Esophagus mucosa (tissue), 1 donor: ENCODE measurements around the gene TMEM135. TPM values are rescaled to one million over a fixed set of nuclear protein-coding genes. Genes with fewer than 3 reads are reported as not detected.
"Not testable (repeated sequence)": the region's sequence is repeated elsewhere in the genome, so short reads cannot be mapped to it uniquely, and the experiment has no call there.

ENCODE experiments used
- ATAC-seq: fragments of 200-7000 bp; cut with Tn5 transposase; one replicate; pipeline ENCODE4 v1.9.1; 2020
- total RNA-seq: library from RNA; stranded (reverse); gene quantifications from one replicate; pipeline ENCODE4 v1.2.4, GENCODE V29; 2023
- donor health status: DM: yes; HTN: yes; CAD: no.

Gene TMEM135
- total RNA-seq, 1 donor from 2014 or later: 14.3 TPM

DNA sequence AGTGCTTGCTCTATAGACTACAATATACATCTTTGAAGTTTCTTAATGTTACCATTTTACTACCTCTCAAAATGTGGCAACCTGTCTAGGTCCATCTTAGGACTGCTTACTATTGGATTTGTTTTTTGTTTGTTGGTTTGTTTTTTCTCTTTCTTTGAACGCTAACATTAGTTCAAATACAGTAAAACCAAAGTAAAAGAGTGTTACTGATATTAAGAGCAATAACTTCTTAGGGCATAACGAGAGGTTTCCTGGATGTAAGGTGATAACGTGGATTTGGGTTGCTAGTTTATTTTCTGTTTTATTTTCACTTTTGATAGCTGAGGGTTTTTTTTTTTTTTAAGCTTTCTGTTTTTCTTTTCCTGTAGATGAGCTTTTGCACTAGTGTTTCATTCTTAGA lies 43.6 kb downstream of the TMEM135 start:
- ATAC-seq: no peak

- ATAC-seq: no peak
These were observed 44.9 kb downstream of the TMEM135 start for GRCh38 chr11:87082590-87082989.

GRCh38 chr11:87083029-87083428 lies 45.3 kb downstream of the TMEM135 start:
- ATAC-seq: no peak

- ATAC-seq: peak; percentile 35
These were observed 54.4 kb downstream of the TMEM135 start for GRCh38 chr11:87092159-87092558.

DNA sequence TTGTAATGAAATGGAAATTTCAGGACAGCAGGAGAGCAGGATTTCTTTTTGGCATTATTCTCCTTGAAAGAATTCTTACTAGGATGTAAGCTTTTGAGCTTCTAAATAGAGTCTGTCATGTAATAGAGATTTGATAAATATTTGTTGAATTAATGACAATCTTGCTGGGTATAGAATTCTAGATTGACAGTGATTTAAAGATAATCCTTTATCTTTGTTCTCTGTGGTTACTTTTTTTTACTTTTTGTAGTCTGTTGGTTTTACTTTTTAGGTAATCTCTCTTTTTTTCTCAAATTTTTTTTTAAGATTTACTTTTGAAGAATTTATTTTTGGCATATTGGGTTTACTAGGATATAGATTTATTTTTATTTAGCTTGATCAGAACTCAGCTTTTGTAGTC lies 54.8 kb downstream of the TMEM135 start:
- no peak for ATAC-seq

DNA sequence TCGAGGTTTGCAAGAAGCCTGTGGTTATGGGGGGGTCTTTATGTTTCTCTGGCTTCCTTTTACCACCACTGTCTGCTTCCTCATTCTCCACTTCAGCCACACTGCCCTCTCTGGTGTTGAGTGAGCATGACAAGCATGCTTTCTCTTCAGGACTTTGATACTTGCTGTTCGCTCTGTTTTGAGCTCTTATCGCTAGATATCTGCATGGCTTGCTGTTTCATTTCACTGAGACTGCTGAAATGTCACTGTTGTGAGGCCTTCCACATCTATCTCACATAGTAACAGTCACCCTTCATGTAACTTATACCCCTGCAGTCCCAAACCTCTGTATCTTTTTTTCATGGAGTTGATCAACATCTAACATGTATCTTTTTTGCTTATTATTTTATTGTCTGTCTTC lies 59.8 kb downstream of the TMEM135 start:
- ATAC-seq: no peak

- no peak for ATAC-seq
These were observed 64.3 kb downstream of the TMEM135 start for GRCh38 chr11:87101956-87102580.

- not testable (repeated sequence) for ATAC-seq
These were observed 68.1 kb downstream of the TMEM135 start for GRCh38 chr11:87105826-87106225.

DNA sequence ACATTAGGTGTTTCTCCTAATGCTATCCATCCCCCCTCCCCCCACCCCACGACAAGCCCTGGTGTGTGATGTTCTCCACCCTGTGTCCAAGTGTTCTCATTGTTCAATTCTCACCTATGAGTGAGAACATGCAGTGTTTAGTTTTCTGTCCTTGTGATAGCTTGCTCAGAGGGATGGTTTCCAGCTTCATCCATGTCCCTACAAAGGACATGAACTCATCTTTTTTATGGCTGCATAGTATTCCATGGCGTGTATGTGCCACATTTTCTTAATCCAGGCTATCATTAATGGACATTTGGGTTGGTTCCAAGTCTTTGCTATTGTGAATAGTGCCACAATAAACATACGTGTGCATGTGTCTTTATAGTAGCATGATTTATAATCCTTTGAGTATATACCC lies 69.6 kb downstream of the TMEM135 start:
- not testable (repeated sequence) for ATAC-seq

- ATAC-seq: no peak
These were observed 72.9 kb downstream of the TMEM135 start for GRCh38 chr11:87110443-87111131.

- no peak for ATAC-seq
These were observed 76.4 kb downstream of the TMEM135 start for GRCh38 chr11:87114093-87114492.

DNA sequence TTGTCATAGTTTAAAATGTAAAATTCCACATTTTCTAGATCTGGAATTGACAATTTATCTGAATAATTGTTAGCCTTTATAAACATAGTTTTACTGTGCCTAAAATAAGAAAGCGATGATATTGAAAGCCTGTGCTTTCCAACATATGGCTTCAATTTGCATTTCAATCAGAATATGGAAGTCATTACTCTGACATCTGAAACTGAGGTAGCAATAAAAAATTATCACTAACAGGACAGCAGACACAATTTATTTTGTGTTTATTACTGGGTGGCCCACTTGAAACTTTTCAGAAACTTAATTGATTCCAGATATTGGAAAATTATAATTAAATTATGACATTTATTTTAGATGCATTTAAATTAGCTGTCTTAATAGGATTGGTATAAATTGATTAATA lies 78.5 kb downstream of the TMEM135 start:
- ATAC-seq: no peak

DNA sequence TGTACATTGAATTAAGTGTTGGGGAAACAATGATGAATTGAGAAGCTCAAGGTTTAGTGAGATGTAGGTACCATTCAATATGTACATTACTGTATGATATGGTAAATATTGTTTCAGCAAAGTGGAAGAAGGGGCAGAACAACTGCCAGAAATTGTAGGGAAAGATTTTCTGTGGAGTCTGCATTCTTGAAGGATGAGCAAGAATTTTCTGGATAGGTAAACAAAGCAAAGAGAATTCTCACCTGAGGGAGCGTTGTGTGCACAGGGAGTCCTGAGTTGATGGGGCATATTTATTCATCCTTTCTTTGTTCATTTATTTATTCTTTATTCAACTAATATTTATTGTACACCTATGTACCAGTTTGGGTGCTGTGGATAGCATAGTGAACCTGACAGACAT lies 83.2 kb downstream of the TMEM135 start:
- no peak for ATAC-seq

DNA sequence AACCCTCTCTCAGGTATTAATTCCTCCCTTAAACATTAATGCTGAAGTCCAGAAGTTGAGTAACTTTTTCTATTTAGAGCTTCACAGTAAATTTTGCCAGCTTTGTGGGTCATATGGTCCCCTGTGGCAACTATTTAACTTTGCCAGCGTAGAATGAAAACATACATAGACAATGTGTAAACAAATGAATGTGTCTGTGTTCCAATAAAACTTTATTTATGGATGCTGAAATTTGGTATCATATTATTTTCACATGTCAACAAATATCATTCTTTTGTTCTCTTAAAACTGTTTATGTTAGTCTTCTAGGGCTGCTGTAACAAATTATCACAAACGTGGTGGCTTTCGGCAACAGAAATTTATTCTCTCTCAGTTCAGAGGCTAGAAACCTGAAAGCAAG lies 85.1 kb downstream of the TMEM135 start:
- ATAC-seq: no peak

DNA sequence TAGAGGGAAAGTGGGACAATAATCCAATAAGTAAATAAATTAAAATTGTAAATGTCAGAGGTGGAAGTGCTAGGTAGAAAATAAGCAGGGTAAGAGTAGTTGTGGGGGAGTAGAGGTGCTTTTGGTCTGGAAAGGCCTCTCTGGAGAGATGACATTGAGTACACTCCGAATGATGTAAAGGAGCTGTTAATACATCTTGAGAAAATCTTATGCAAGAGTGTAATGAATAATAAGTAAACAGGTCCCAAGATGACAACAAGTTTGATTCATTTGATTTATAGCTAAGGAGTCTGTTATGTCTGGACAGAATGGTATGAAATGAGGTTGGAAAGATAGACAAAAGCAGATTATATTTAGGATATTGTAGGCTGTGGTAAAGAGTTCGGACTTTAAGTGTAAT lies 87.5 kb downstream of the TMEM135 start:
- peak; percentile 38 for ATAC-seq

DNA sequence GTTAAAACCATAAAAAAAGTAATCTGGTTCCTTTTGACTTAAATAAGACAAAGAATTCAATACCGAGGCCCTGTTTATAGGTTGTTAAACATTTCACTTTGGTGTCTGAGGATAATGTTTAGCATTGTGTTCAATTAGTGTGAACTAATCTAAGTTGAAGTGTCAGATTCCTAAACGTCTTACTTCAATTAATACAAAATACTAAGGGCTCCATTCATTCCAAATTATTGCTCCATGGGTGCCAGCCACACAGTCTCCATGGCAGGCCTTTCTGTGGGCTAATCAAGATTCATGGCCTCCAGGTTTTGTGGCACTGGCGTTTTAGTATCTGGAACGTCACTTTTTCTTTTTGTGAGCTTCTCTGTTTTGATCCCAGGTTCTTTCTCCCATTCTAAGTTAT lies 89.4 kb downstream of the TMEM135 start:
- no peak for ATAC-seq

GRCh38 chr11:87128372-87128771 lies 90.6 kb downstream of the TMEM135 start:
- no peak for ATAC-seq

- ATAC-seq: no peak
These were observed 96.9 kb downstream of the TMEM135 start for GRCh38 chr11:87134524-87135106.

GRCh38 chr11:87136236-87136635 lies 98.5 kb downstream of the TMEM135 start:
- no peak for ATAC-seq

DNA sequence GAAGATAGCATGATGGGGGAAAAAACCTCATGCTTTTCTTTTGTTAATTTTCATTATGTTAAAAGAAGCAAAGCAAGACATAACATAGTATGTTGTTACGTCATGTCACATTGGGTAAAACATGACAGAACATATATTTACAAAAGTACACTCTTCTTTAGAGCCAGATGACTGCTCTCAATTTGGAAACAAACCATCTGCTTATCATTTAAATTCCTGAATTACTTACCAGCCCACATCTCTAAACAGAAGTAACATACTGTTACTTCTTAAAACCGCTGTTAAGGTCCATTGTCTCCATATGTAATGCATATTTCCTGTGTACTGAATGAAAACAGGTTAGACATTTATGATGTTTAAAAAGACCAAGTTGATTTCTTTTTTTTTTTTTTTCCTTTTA lies 100.0 kb downstream of the TMEM135 start:
- no peak for ATAC-seq

DNA sequence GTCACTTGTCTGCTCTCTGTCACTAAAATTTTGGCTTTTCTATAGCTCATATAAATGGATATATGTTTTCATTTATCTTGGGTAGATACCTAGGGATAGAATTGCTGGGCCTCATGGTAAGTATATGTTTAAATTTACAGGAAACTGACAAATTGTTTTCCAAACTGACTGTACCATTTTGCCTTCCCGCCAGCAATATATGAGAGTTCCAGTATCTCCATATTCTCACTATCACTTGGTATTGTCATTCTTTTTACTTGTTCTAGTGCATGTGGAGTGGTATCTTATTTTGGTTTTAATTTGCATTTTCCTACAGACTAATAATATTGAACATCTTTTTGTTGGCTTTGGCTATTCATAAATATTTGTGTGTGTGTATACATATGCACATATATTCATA lies 101.7 kb downstream of the TMEM135 start:
- ATAC-seq: no peak

GRCh38 chr11:87141322-87141721 lies 103.6 kb downstream of the TMEM135 start:
- ATAC-seq: no peak

- ATAC-seq: no peak
These were observed 104.3 kb downstream of the TMEM135 start for GRCh38 chr11:87141980-87142514.

- no peak for ATAC-seq
These were observed 104.9 kb downstream of the TMEM135 start for GRCh38 chr11:87142594-87142993.
